Trophoblast cell (in vitro differentiated cells and primary cell): ENCODE measurements around the gene CYP46A1.
A peak's percentile ranks its signal among the peaks of the same experiment; 100 is the strongest.
"Not testable (repeated sequence)": the region's sequence is repeated elsewhere in the genome, so short reads cannot be mapped to it uniquely, and the experiment has no call there.

Experiments
- DNase-seq, 2 donors: peaks; one replicate each; pipeline ENCODE4 v3.0.0-alpha.2; 2016
- H2AFZ ChIP-seq: 2 replicates; pipeline ENCODE4 v1.6.1; 2013; ENCODE audit warnings: low read length, moderate library complexity, mild to moderate bottlenecking; ENCODE audit not compliant: insufficient read depth, poor library complexity
- H2AK5ac ChIP-seq: 2 replicates; pipeline ENCODE4 v1.6.1; 2013; ENCODE audit warnings: mild to moderate bottlenecking, low read length
- H2BK120ac ChIP-seq: 2 replicates; pipeline ENCODE4 v1.6.1; 2013; ENCODE audit warnings: low read length, mild to moderate bottlenecking, moderate library complexity; ENCODE audit not compliant: insufficient read depth, poor library complexity
- H2BK12ac ChIP-seq: 2 replicates; pipeline ENCODE4 v1.6.1; 2013; ENCODE audit warnings: mild to moderate bottlenecking, low read length, moderate library complexity
- H2BK5ac ChIP-seq: 2 replicates; pipeline ENCODE4 v1.6.1; 2013; ENCODE audit warnings: low read length, low read depth, moderate library complexity, mild to moderate bottlenecking; ENCODE audit not compliant: poor library complexity
- H3K14ac ChIP-seq: 2 replicates; pipeline ENCODE4 v1.6.1; 2013; ENCODE audit warnings: mild to moderate bottlenecking, low read length
- H3K18ac ChIP-seq: 2 replicates; pipeline ENCODE4 v1.6.1; 2013; ENCODE audit warnings: mild to moderate bottlenecking, low read length
- H3K23ac ChIP-seq: 2 replicates; pipeline ENCODE4 v1.6.1; 2013; ENCODE audit warnings: low read length
- H3K27ac ChIP-seq: 2 replicates; pipeline ENCODE4 v1.5.1; 2013; ENCODE audit warnings: low read depth, mild to moderate bottlenecking, inconsistent platforms, low read length, moderate library complexity
- H3K27me3 ChIP-seq: 2 replicates; pipeline ENCODE4 v1.6.1; 2013; ENCODE audit warnings: inconsistent platforms, mild to moderate bottlenecking, low read length, moderate library complexity; ENCODE audit not compliant: insufficient read depth
- H3K36me3 ChIP-seq, 2 experiments: 1 replicate in 1 of 2; 2 replicates in 1 of 2; pipeline ENCODE4 v1.6.1; 2013; ENCODE audit warnings: low read length in 2 of 2, mild to moderate bottlenecking in 2 of 2, moderate library complexity in 1 of 2; ENCODE audit not compliant: insufficient read depth in 2 of 2, control insufficient read depth in 1 of 2
- H3K4ac ChIP-seq: 2 replicates; pipeline ENCODE4 v1.6.1; 2013; ENCODE audit warnings: low read depth, mild to moderate bottlenecking, low read length, moderate library complexity
- H3K4me1 ChIP-seq, 2 experiments: 1 replicate in 1 of 2; 2 replicates in 1 of 2; pipeline ENCODE4 v1.6.1; 2013; ENCODE audit warnings: low read length in 2 of 2, mild to moderate bottlenecking in 2 of 2, moderate library complexity in 1 of 2; ENCODE audit not compliant: insufficient read depth in 2 of 2, control insufficient read depth in 1 of 2
- H3K4me2 ChIP-seq: 2 replicates; pipeline ENCODE4 v1.6.1; 2013; ENCODE audit warnings: inconsistent platforms, mild to moderate bottlenecking, low read length, moderate library complexity
- H3K4me3 ChIP-seq: 2 replicates; pipeline ENCODE4 v1.5.1; 2013; ENCODE audit warnings: mild to moderate bottlenecking, low read depth, low read length, inconsistent platforms
- H3K79me1 ChIP-seq: one replicate; pipeline ENCODE4 v1.6.1; 2013; ENCODE audit warnings: low read length
- H3K79me2 ChIP-seq: 2 replicates; pipeline ENCODE4 v1.6.1; 2013; ENCODE audit warnings: low read length, mild to moderate bottlenecking; ENCODE audit not compliant: control insufficient read depth, insufficient read depth, poor library complexity
- H3K9ac ChIP-seq: 2 replicates; pipeline ENCODE4 v1.6.1; 2013; ENCODE audit warnings: mild to moderate bottlenecking, low read length
- H3K9me3 ChIP-seq: 2 replicates; pipeline ENCODE4 v1.6.1; 2013; ENCODE audit warnings: low read depth, mild to moderate bottlenecking, control low read depth, inconsistent platforms, low read length; ENCODE audit not compliant: insufficient read depth
- H4K12ac ChIP-seq: 2 replicates; pipeline ENCODE4 v1.6.1; 2013; ENCODE audit warnings: low read depth, mild to moderate bottlenecking, low read length, moderate library complexity
- H4K8ac ChIP-seq: 2 replicates; pipeline ENCODE4 v1.6.1; 2013; ENCODE audit warnings: low read depth, mild to moderate bottlenecking, low read length, moderate library complexity
- H4K91ac ChIP-seq: one replicate; pipeline ENCODE4 v1.6.1; 2013; ENCODE audit warnings: low read depth, mild to moderate bottlenecking, low read length, moderate library complexity
- WGBS: extraction: QIAGEN DNeasy Blood & Tissue Kit; methylation state at CpG from one replicate; pipeline ENCODE4 v1.1.7; 2013; ENCODE audit warnings: missing lambda C conversion rate; ENCODE audit not compliant: insufficient read length, insufficient coverage; ENCODE audit errors: extremely low coverage; 5-methylcytosine and 5-hydroxymethylcytosine counted together

CYP46A1 gene

DNA sequence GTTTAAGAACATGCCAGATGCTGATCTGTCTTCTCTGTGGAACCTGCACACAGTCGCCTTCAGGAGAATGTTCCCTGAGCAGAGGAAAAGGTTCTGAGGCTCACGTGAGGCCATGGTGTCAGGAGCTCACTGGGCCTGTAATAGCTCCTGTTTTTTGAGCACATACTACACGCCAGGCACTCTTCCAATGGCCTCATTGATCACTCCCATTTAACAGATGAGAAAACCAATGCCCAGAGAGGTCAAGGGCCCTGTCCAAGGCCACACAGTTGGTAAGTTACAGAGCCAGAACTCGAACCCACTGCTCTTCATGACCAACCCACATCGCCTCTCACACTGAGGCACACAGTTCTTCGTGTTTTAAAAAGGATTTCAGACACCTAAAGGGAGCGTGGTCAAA, 46.5 kb upstream of the CYP46A1 start:
- Histone ChIP-seq H3K9me3 (peaks cover 2% of the 10 kb centered on the region), H3K23ac (no peak overlapping the region), H3K79me2 (no peaks in the 10 kb centered on the region), H4K8ac (no peak overlapping the region), H3K14ac (no peak overlapping the region), H3K4me1 (no peaks in the 10 kb centered on the region), H2BK120ac (no peak overlapping the region), H3K4me2 (no peak overlapping the region), H3K18ac (no peak overlapping the region), H3K27ac (no peak overlapping the region), H4K12ac (no peak overlapping the region), H3K79me1 (no peaks in the 10 kb centered on the region), H2BK5ac (no peak overlapping the region), H4K91ac (no peak overlapping the region), H3K36me3 (no peaks in the 10 kb centered on the region), H2AFZ (no peak overlapping the region), H3K27me3 (no peaks in the 10 kb centered on the region), H2BK12ac (no peak overlapping the region), H2AK5ac (no peak overlapping the region), H3K9ac (no peak overlapping the region), H3K4ac (no peak overlapping the region), H3K4me3 (no peak overlapping the region)
- no CpG with 5 or more reads among the region's 7 CpGs for WGBS
- no peak for DNase-seq

DNA sequence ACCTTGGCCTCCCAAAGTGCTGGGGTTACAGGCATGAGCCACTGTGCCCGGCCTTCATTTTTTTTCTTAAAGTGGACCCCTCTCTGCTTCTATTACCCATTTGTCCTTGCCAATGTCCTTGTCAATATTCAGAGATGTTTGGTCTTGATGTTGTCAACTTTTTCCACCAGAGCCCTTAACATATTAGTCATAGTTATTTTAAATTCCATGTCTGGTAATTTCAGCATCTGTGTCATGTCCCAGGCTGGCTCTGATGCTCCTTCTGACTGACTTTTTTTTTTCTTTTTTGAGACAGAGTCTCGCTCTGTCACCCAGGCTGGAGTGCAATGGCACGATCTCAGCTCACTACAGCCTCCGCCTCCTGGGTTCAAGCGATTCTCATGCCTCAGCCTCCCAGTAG, 41.3 kb upstream of the CYP46A1 start:
- not testable (repeated sequence) for H3K14ac ChIP-seq, H3K9ac ChIP-seq, H3K79me1 ChIP-seq, H3K4me3 ChIP-seq, H3K18ac ChIP-seq, DNase-seq, H3K27ac ChIP-seq, H2AK5ac ChIP-seq, H3K79me2 ChIP-seq, H2BK120ac ChIP-seq, H2BK12ac ChIP-seq, H2AFZ ChIP-seq, H3K27me3 ChIP-seq, H3K9me3 ChIP-seq, H4K91ac ChIP-seq, H4K8ac ChIP-seq, H3K4ac ChIP-seq, H3K23ac ChIP-seq, H2BK5ac ChIP-seq, H3K4me2 ChIP-seq, H4K12ac ChIP-seq, H3K36me3 ChIP-seq
- WGBS, result no CpG with 5 or more reads among the region's 5 CpGs
- H3K4me1 ChIP-seq, result peaks cover 18 to 21% of the 10 kb centered on the region in 2 experiments

DNA sequence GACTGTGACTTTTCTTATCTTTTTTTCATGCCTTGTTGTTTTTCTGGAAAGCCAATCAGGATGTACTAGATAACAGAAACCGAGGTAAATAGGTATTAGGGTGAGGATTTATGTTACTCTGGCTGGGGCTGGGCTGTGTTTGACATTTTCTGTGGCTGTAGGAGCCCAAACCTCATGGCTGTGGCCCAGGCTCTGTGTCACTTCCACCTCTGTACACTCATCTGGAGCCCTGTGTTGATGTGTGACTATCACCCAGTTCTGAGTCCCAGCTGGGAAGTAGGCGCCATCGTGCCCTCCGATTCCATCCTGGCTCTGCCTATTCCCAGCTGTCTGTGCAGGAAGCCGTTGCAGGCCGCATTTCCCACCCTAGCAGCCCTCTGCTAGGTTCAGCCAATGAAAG, 40.8 kb upstream of the CYP46A1 start:
- Histone ChIP-seq H3K9ac (no peak overlapping the region), H4K8ac (no peak overlapping the region), H2AK5ac (no peak overlapping the region), H3K23ac (no peak overlapping the region), H2BK120ac (no peak overlapping the region), H3K4ac (no peak overlapping the region), H3K18ac (no peak overlapping the region), H4K91ac (no peak overlapping the region), H2BK12ac (no peak overlapping the region), H3K79me2 (peaks cover 6% of the 10 kb centered on the region), H3K4me2 (no peak overlapping the region), H2BK5ac (no peak overlapping the region), H4K12ac (no peak overlapping the region), H3K27me3 (no peaks in the 10 kb centered on the region), H2AFZ (no peak overlapping the region), H3K9me3 (peaks cover 5% of the 10 kb centered on the region), H3K4me3 (no peak overlapping the region), H3K27ac (no peak overlapping the region), H3K14ac (no peak overlapping the region), H3K79me1 (peaks cover 9% of the 10 kb centered on the region), H3K4me1 (peaks cover 18 to 21% of the 10 kb centered on the region in 2 experiments), H3K36me3 (no peaks in the 10 kb centered on the region)
- WGBS, result no CpG with 5 or more reads among the region's 6 CpGs
- no peak for DNase-seq

DNA sequence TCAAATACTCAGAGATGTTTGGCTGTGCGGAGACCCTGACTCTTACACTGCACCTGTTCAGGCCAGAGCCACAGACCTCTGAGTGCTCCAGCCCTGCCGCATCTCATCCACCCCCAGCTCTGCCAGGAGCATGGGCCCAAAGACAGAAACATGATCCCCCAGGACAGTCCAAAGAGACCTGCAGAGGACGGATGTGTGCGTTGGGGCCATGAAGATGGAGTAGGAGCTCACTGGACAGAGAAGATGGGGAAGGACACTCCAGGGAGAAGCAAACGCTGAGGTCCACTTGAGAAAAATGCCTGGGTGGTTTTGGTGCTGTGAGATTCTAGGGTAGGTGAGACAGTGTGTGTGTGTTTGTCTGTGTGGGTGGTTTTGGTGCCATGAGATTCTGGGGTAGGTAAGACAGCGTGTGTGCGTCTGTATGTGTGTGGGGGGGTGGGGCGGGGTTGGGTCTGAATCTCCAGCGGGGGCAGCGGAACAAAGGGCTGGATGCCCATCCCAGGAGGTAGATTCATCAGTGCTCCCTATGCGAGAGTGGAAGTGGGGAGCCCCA, 40.0 kb upstream of the CYP46A1 start:
- peaks cover 9% of the 10 kb centered on the region for H3K79me1 ChIP-seq
- peaks cover 5% of the 10 kb centered on the region for H3K9me3 ChIP-seq
- H3K27ac ChIP-seq, result no peak overlapping the region
- peaks cover 6% of the 10 kb centered on the region for H3K79me2 ChIP-seq
- H2BK5ac ChIP-seq, result no peak overlapping the region
- H2AFZ ChIP-seq, result peak overlapping the region; percentile 96
- peaks cover 18 to 21% of the 10 kb centered on the region in 2 experiments for H3K4me1 ChIP-seq
- no peak overlapping the region for H3K18ac ChIP-seq
- no CpG with 5 or more reads among the region's 11 CpGs for WGBS
- H2BK12ac ChIP-seq, result no peak overlapping the region
- no peak overlapping the region for H2AK5ac ChIP-seq
- H3K23ac ChIP-seq, result no peak overlapping the region
- no peak overlapping the region for H3K4me2 ChIP-seq
- H3K4me3 ChIP-seq, result no peak overlapping the region
- peak overlapping the region; percentile 92 for H3K14ac ChIP-seq
- DNase-seq, result no peak
- no peak overlapping the region for H4K12ac ChIP-seq
- H3K9ac ChIP-seq, result no peak overlapping the region
- no peak overlapping the region for H3K4ac ChIP-seq
- peak overlapping the region; percentile 99 for H4K8ac ChIP-seq
- H3K36me3 ChIP-seq, result no peaks in the 10 kb centered on the region
- no peaks in the 10 kb centered on the region for H3K27me3 ChIP-seq
- H2BK120ac ChIP-seq, result peak overlapping the region; percentile 84
- H4K91ac ChIP-seq, result peak overlapping the region; percentile 94
